WTC11 (cell line): ENCODE results near the gene SUGP2.

Experiments used
- ATF2 ChIP-seq: sonication (generic); formaldehyde crosslinking; IDR thresholded peaks from 2 replicates; pipeline ENCODE4 v1.8.1; 2022; ENCODE audit warnings: low read depth, missing genetic modification reagents, borderline replicate concordance
- CTCF ChIP-seq: fragments of 200-600 bp; IDR thresholded peaks from 2 replicates; pipeline ENCODE4 v1.8.0; 2022; ENCODE audit warnings: antibody characterized with exemption
- IRF1 ChIP-seq: sonication (generic); formaldehyde crosslinking; IDR thresholded peaks from 2 replicates; pipeline ENCODE4 v1.8.0; 2023; ENCODE audit warnings: missing genetic modification reagents
- NR3C1 ChIP-seq: sonication (generic); formaldehyde crosslinking; conservative IDR thresholded peaks from 2 replicates; pipeline ENCODE4 v1.8.1; 2023; ENCODE audit warnings: low read depth, mild to moderate bottlenecking, missing genetic modification reagents
- ZNF532 ChIP-seq: fragments of 250-450 bp; sonication (Bioruptor Pico); IDR thresholded peaks from 2 replicates; pipeline ENCODE4 v1.9.0; 2021; ENCODE audit warnings: mild to moderate bottlenecking, borderline replicate concordance

GRCh38 chr19:19064811-19065745 lies 31.8 kb upstream of the SUGP2 start:
- TF ChIP-seq NR3C1 (CRISPR knock-in tag) (no peak), CTCF (no peak), IRF1 (no peak), ZNF532 (CRISPR knock-in tag) (no peak), ATF2 (CRISPR knock-in tag) (no peak)
